Measurements from ENCODE around the gene ZNF438. TPM values are rescaled to one million over a fixed set of nuclear protein-coding genes. Genes with fewer than 3 reads are reported as not detected.

Gene ZNF438
- total and polyA plus RNA-seq, 7 donors, result 3.9 to 18.9 (median 11.9) TPM

GRCh38 chr10:30968711-30969110 lies 63.0 kb downstream of the ZNF438 start:
- H3K4me1 ChIP-seq, result peaks cover 0 to 49% (median 28%) of the 10 kb centered on the region in 4 donors
- no peaks in the 10 kb centered on the region for H3K27me3 ChIP-seq
- TF ChIP-seq EP300 (IDR thresholded peaks at IDR 0.05) (no peak), POLR2AphosphoS5 (IDR thresholded peaks at IDR 0.05) (no peak), CTCF (IDR thresholded peaks at IDR 0.05) (no peak), POLR2A (IDR thresholded peaks at IDR 0.05) (no peak)
- 74 to 80% methylated on average over 3 of the region's 3 CpGs for WGBS, 2 donors
- no peaks in the 10 kb centered on the region for H3K36me3 ChIP-seq
- H3K27ac ChIP-seq, result peak overlapping the region in 1 of 4 donors; percentile 58
- H3K4me3 ChIP-seq, result no peak overlapping the region
- DNase-seq, result no peak
- no peaks in the 10 kb centered on the region for H3K9me3 ChIP-seq
- intact Hi-C loops (cut with DNase I), result no loop called here

GRCh38 chr10:30967650-30968410 lies 63.8 kb downstream of the ZNF438 start:
- H3K4me3 ChIP-seq, result no peak overlapping the region
- H3K9me3 ChIP-seq, result no peaks in the 10 kb centered on the region
- no peaks in the 10 kb centered on the region for H3K27me3 ChIP-seq
- no peak for DNase-seq
- peak overlapping the region in 3 of 4 donors; percentile 12 to 63 (median 58) for H3K27ac ChIP-seq
- H3K4me1 ChIP-seq, result peaks cover 0 to 43% (median 28%) of the 10 kb centered on the region in 4 donors
- 76 to 78% methylated on average over 6 of the region's 6 CpGs for WGBS, 2 donors
- no peak for TF ChIP-seq EP300 (IDR thresholded peaks at IDR 0.05)
- no peak for TF ChIP-seq POLR2AphosphoS5 (IDR thresholded peaks at IDR 0.05)
- no peak for TF ChIP-seq CTCF (IDR thresholded peaks at IDR 0.05)
- no peak for TF ChIP-seq POLR2A (IDR thresholded peaks at IDR 0.05)
- intact Hi-C loops (cut with DNase I), result no loop called here
- H3K36me3 ChIP-seq, result no peaks in the 10 kb centered on the region

- H3K36me3 ChIP-seq, result no peaks in the 10 kb centered on the region
Measured at GRCh38 chr10:30963992-30964930, 67.4 kb downstream of the ZNF438 start.

GRCh38 chr10:30962522-30962921 lies 69.1 kb downstream of the ZNF438 start:
- Histone ChIP-seq H3K4me1 (peaks cover 0 to 8% (median 4%) of the 10 kb centered on the region in 4 donors), H3K9me3 (no peaks in the 10 kb centered on the region), H3K4me3 (no peak overlapping the region), H3K27me3 (no peaks in the 10 kb centered on the region), H3K27ac (no peak overlapping the region), H3K36me3 (no peaks in the 10 kb centered on the region)
- TF ChIP-seq POLR2AphosphoS5 (IDR thresholded peaks at IDR 0.05) (no peak), CTCF (IDR thresholded peaks at IDR 0.05) (no peak), POLR2A (IDR thresholded peaks at IDR 0.05) (no peak), EP300 (IDR thresholded peaks at IDR 0.05) (no peak)
- intact Hi-C loops (cut with DNase I), result no loop called here
- WGBS, 2 donors, result 89 to 91% methylated on average over 4 of the region's 4 CpGs
- DNase-seq, result no peak

More at GRCh38 chr10:30963992-30964930, 67.4 kb downstream of the ZNF438 start:
- WGBS, 2 donors, result 73 to 83% methylated on average over 6 of the region's 6 CpGs
- no peak overlapping the region for H3K27ac ChIP-seq
- TF ChIP-seq POLR2AphosphoS5 (IDR thresholded peaks at IDR 0.05) (no peak), EP300 (IDR thresholded peaks at IDR 0.05) (no peak), POLR2A (IDR thresholded peaks at IDR 0.05) (no peak), CTCF (IDR thresholded peaks at IDR 0.05) (no peak)
- no peaks in the 10 kb centered on the region for H3K27me3 ChIP-seq
- no peak for DNase-seq
- no peak overlapping the region for H3K4me3 ChIP-seq
- H3K4me1 ChIP-seq, result peaks cover 0 to 24% (median 18%) of the 10 kb centered on the region in 4 donors
- H3K9me3 ChIP-seq, result no peaks in the 10 kb centered on the region
- intact Hi-C loops (cut with DNase I), result no loop called here

Measured in sigmoid colon (tissue), 7 donors.